GM18867 (cell line): ENCODE data around the gene GGNBP2.

Experiments
- ATAC-seq: cut with Tn5 transposase; IDR thresholded peaks from one replicate; pipeline ENCODE4 v1.9.1; 2021; ENCODE audit warnings: mild to moderate bottlenecking, moderate library complexity; ENCODE audit not compliant: unreplicated experiment

Gene GGNBP2

GRCh38 chr17:36547776-36548175, 3.1 kb downstream of the GGNBP2 start:
- ATAC-seq = no peak

DNA sequence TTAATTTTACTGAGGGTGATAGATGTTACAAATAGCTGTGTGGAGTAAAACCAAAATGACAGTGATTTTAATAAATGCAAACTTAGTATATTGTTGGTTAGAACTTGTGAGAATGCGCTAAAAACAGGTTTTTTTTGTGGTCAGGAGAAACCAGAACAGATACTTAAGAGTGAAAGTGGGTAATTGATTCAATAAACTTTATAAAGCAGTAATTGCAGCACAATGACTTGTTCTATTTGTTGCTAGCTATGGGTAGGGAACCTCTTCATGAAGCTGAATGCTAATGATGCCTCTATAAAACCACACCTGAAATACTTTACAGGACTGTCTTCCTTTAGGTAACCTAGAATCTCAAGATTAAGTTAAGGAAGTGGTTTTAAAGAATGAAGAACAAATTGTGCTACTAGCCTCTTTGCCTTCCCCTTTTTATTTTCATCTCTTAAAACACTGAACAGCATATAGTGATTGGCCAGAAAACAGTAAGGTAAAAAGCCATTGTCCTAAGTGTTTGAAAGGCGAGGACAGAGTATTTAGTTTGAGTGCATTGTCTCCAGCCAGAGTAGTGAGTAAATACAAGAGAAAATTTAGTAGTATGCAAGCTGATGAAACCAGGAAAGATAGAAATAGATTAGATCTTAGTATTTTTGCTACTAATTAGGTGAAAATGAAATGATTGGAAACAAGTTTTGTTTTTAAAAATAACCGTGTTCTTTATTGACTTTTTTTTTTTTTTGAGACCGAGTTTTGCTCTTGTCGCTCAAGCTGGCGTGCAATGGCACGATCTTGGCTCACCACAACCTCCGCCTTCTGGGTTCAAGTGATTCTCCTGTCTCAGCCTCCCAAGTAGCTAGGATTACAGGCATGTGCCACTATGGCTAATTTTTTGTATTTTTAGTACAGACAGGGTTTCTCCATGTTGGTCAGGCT, 6.0 kb downstream of the GGNBP2 start:
- no peak for ATAC-seq

GRCh38 chr17:36553459-36553858, 8.7 kb downstream of the GGNBP2 start:
- no peak for ATAC-seq

DNA sequence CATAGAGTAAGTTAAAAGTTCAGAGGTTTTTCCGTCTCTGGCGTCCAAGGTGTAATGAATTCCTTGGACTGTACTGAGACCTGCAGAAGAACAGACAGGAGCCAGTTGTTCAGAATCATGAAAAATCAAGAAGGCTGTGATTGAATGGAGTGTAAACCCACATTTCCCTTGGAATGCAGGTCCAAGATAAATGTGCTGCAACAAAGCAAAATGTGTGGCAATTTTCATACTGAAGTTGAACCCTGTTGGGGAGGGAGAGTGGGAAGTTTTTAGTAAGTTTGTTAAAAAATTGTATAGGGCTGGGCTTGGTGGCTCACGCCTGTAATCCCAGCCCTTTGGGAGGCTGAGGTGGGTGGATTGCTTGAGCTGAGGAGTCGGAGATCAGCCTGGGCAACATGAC, 21.4 kb downstream of the GGNBP2 start:
- ATAC-seq = no peak

- no peak for ATAC-seq
Observed at GRCh38 chr17:36575028-36575427, 30.3 kb downstream of the GGNBP2 start.

- no peak for ATAC-seq
Observed at GRCh38 chr17:36576793-36577192, 32.1 kb downstream of the GGNBP2 start.

DNA sequence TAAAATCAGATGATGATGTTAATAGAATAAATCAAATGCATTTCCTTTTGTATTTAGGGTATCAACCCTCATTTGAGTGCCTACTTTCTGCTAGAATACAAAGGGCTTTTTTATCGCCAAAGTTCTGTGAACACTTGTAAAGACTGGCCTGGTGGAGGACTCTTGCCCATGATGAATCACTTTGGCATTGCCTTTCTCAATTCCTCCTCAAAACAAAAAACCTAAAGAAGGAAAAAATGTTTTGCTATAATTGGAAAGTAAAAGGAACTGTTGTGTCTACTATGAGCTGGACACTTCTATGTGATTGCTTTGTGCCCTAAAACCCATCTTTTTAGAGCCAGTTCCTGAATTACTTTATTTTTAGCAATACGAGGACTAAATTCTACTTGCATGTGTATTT, 34.0 kb downstream of the GGNBP2 start:
- no peak for ATAC-seq

DNA sequence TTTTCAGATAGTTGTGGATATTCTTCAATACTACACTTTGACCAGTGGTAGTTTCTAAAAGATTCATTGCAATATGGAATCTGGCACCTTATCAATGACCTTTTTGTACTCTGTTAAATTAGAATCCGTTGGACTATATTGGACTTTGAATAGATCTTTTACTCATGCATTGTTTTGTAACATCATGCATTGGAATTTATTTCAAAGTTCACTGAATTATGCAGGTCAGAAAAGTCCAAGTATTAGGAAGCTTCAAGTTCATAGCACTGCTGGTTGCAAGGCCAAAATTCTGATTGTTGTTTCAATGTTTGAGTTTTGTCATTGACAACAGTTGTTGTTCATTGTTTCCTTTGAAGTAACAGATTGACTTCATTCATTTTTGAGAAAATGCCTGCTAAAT, 39.1 kb downstream of the GGNBP2 start:
- ATAC-seq = no peak

DNA sequence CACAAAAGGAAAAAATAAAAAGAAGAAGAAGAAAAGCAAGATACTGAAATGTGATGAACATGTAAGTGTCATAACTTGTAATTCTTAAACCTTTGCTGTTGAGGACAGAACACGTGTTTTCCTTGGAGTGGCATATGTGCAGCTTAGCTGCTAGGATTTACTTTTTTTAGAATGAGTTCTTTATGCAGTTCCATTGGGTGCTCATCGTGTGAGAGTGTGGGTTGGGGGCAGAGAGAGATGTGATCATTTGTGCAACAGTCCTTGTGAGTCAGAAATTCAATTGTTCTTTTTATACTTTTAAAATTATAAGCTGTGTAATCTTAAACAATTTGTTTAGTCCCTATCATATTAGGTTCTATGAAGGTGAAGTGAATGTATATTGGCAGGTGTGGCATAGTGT, 41.4 kb downstream of the GGNBP2 start:
- ATAC-seq = no peak

GRCh38 chr17:36590082-36590481, 45.4 kb downstream of the GGNBP2 start:
- no peak for ATAC-seq

DNA sequence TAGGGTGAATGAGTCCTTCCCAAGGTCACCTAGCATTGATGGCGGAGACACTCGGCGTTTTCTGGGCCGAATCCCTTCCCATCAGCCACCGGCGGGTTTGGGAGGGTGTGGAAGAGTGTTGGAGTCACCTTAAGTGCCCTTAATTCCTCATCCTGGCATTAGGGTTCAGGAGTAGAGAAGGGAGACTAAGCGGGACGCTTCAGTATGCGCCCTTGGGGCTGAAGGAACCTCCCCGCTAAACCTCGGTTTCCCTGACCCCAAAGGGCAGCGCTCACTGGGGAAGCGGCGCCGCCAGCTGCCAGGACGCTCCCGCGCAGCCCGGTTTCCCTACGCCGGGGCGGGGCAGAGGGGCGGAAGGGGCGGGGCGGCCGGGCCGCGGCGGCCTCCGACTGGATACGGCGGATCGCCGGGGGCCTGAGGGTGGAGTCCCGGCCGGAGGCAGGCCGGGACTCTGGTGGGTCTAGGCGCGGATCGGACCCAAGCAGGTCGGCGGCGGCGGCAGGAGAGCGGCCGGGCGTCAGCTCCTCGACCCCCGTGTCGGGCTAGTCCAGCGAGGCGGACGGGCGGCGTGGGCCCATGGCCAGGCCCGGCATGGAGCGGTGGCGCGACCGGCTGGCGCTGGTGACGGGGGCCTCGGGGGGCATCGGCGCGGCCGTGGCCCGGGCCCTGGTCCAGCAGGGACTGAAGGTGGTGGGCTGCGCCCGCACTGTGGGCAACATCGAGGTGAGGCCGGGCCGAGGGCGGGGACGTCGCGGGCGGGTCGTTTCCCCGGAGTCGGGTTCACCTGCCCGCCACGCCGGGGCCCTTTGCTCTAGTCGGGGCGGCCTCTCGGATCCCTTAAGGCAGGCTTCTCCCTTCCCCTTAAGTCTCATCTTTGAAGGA, 47.0 kb downstream of the GGNBP2 start, which contains the start of gene DHRS11:
DHRS11 (plus strand) TSS at position 446 of the 882 bp plus-strand sequence; CDS start at position 577, 131 bp downstream.
- ATAC-seq = peak; percentile 78

DNA sequence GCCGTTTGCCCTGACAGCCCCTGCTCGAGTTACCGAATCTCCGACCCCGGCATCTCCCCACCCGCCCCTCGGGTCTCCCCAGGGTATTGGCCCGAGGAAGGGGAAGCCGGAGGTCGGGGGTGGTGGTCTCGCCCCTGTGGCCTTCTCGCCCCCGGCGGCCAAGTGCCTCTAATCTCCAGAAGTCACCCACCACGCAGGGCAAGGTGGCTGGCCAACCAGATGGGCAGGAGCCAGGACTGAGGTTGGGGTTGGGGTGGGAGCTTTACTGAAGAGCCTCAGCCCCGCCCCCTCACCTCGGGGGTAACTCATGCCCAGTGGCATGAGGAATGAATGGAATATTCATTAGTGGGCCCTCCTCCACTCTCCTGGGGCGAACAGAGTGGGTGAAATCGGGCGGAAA, 47.6 kb downstream of the GGNBP2 start:
- ATAC-seq = peak; percentile 7

DNA sequence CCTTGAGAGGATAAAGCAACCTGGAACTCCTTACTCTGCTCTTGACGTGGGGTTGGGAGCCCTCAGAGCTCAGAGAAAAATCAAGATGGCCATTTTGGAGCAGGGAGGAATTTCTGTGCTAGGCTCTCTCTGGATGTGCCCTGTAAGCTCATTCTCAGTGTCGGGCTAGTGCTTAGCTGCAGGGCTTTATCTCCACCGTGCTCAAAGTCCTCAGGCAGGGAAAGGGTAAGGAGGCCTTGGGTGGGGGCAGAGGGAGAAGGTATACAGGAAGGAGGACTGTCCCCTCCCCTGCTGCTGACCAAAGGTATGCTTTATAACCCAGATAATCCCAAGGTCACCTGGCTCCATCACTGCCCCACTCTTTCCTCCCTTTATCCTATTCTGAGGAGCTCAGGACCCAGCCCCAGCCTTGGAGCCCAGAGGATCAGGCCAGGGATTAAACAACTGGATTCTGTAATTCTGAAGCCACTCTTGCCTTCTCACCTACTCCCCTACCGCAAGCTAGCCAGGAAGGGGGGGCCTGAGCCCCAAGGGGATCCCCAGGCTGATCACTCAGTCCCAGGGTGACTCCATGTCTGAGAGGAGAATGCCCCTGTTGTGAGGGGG, 48.1 kb downstream of the GGNBP2 start:
- ATAC-seq = no peak

DNA sequence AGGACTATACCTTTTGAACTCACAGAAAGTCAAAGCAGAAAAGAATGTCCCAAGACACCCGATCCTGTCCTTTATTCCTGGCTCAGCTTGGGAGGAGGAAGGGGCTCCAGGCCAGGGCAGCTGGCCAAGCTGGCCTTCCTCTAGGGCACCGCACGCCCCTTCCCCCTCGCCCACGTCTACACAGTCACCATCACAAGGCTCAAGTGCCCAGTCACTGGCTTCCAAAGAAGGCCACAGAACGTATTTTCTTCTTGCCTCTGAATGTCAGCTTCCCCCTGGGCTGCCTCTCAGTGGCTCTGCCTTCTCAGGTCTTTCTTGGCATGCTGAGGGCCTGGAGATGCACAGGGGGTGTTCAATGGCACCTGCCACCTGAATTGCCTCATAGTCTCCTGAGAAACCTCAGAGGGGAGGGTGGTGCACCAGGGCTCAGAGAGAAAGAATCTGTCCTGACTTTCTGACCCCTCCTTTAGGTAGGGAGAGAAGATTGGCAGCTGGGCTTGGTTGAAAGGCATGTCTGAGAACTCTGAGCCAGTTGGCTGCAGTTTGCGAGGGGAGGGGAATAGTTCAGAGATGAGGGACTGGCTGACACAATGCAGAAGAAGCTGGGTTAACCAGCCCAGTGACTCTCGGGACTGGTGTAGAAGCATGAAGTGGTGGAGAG, 49.1 kb downstream of the GGNBP2 start:
- ATAC-seq = no peak

DNA sequence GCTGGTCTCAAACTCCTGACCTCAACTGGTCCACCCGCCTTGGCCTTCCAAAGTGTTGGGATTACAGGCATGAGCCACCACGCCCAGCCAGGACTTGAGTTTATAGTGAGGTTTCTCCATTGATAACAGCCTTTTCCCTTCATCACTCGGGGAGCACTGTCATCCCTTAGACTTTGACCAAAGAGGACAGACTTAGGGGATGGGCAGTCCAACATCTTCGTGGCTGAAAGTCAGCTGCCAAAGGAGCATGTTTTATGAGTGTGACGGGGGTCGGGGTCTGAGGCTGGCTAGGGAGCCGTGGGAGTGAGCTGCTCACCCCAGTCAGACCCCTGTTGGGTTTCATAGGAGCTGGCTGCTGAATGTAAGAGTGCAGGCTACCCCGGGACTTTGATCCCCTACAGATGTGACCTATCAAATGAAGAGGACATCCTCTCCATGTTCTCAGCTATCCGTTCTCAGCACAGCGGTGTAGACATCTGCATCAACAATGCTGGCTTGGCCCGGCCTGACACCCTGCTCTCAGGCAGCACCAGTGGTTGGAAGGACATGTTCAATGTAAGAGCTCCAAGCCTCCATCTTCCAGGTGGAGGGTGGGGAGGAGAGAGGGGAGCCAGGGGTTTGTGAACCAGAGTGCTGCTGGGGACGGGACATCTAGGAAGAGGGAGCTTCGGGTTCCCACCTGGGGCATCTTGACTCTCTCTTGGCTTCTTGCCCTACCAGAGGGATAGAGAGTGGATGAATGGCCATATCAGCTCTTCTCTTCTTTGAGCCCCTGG, 50.1 kb downstream of the GGNBP2 start:
- ATAC-seq = no peak

DNA sequence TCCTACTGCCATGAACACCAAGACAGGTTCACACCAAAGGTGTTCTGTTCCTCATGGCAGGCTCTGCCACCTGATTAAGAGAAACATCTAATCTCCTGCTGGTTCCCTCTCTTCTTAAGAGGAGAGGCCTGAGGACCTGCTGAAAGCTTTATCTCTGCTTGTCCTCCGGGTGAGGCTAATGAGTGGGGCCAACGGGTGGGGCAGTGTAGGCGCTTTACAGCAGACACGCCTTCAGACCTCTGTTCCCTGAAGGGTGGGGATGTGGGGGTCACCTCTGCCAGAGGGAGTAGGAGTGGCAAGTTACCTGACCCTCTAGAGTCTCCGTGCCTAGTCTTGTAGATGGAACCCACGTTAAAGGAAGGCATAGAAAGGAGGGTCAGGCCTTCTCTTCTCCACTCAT, 52.5 kb downstream of the GGNBP2 start:
- no peak for ATAC-seq

DNA sequence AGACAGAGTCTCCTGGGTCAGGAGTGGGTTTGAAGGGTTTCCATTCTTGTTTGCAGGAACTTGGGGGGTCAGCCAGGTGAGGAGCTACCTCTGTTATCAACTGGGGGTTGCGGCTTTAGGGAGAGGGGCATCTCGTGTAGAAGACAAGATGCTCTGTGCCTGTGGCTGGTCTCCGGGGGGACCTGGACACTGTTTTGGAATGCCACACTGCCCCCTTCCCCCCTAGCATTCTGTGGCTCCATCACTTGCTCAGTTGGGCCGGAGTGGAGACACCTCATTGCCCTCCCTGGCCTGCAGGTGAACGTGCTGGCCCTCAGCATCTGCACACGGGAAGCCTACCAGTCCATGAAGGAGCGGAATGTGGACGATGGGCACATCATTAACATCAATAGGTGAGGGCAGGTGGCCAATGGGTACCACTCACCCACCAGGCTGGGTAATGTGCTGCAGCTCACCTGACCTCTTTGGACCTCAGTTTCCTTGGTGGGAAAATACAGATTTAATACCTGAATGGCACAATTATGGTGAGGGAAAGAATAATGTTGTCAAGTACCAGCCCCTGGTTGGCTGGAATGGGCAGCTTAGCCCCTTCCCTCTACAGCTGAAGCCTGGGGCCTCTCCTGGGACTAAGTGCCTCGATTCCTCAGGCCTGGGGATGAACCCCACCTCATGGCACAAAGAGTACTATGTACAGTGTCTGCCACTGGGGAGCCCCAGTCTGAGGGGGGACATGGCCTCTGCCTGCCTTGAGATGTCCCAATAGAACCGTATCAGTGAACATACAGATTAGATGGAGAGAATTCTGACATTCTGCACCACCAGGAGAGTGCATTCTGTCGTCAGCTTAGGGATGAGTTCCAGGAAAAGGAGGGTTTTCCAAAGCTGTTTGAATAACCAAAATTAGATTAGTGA, 53.4 kb downstream of the GGNBP2 start:
- ATAC-seq = no peak

DNA sequence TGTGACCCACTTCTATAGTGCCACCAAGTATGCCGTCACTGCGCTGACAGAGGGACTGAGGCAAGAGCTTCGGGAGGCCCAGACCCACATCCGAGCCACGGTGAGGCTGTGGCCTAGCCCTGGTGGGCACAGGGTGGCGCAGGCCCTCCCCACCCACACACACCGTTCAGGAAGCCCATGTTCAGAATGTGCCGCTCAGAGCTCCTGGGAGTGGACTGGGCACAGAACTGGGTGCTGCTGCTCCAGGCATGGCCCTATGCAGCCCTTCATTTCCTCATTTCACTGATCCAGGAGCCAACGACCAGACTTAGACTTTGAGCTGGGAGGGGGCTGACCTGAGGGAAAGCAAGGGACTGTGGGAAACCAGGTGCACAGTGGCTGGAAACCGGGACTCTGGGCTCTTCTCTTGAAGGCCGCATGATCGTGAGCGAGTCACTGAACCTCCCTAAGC, 54.3 kb downstream of the GGNBP2 start:
- no peak for ATAC-seq
